H1 (cell line): ENCODE data around the gene CRYBG3. TPM values are rescaled to one million over a fixed set of nuclear protein-coding genes. Genes with fewer than 3 reads are reported as not detected.

Source experiments
- ASH2L ChIP-seq: fragments of 200-600, 300-600 bp; sonication (generic); IDR thresholded peaks from one replicate; pipeline ENCODE4 v1.7.1; 2017; ENCODE audit warnings: low read length
- BACH1 ChIP-seq: IDR thresholded peaks from 2 replicates; pipeline ENCODE4 v1.6.1; 2012; ENCODE audit warnings: low read length, improper control_type of control experiment
- BCL11A ChIP-seq, 2 experiments: IDR thresholded peaks; one replicate each; pipeline ENCODE4 v1.6.1; 2011; ENCODE audit warnings: low read depth in 2 of 2, low read length in 2 of 2, mild to moderate bottlenecking in 2 of 2
- CHD7 ChIP-seq: fragments of 300-600 bp; sonication (generic); IDR thresholded peaks from 2 replicates; pipeline ENCODE4 v1.7.1; 2012; ENCODE audit warnings: low read length, moderate library complexity, mild to moderate bottlenecking, inconsistent platforms; ENCODE audit not compliant: insufficient replicate concordance
- CTBP2 ChIP-seq: IDR thresholded peaks from 2 replicates; pipeline ENCODE4 v1.7.0; 2011; ENCODE audit warnings: borderline replicate concordance, mild to moderate bottlenecking, moderate library complexity, mixed read lengths, low read length; ENCODE audit not compliant: insufficient read depth, insufficient read length
- CTCF ChIP-seq, 3 experiments: IDR thresholded peaks; 1 replicate in 2 of 3; 2 replicates in 1 of 3; pipeline versions ENCODE4 v1.5.1 to v1.6.1; 2011; ENCODE audit warnings: low read length in 3 of 3, mild to moderate bottlenecking in 3 of 3, inconsistent platforms in 2 of 3, low read depth in 1 of 3, moderate library complexity in 1 of 3; ENCODE audit not compliant: insufficient read depth in 1 of 3; ENCODE audit errors: control extremely low read depth in 1 of 3
- EGR1 ChIP-seq: IDR thresholded peaks from 2 replicates; pipeline ENCODE4 v1.6.1; 2011; ENCODE audit warnings: low read depth, low read length, borderline replicate concordance
- GABPA ChIP-seq: IDR thresholded peaks from 2 replicates; pipeline ENCODE4 v1.6.1; 2011; ENCODE audit warnings: mild to moderate bottlenecking, low read length, moderate library complexity, borderline replicate concordance; ENCODE audit not compliant: insufficient read depth
- TEAD4 ChIP-seq: IDR thresholded peaks from 2 replicates; pipeline ENCODE4 v1.6.1; 2012; ENCODE audit warnings: low read depth, low read length, inconsistent platforms, mixed read lengths
- YY1 ChIP-seq: IDR thresholded peaks from 2 replicates; pipeline ENCODE4 v1.6.1; 2011; ENCODE audit warnings: low read depth, mild to moderate bottlenecking, low read length
- polyA plus RNA-seq, 7 experiments: library from polyadenylated mRNA; depleted of rRNA in 3 of 7; stranded (reverse) in 5 of 7; unstranded in 2 of 7; fragments of >200 nt in 5 of 7; fragments of 200-250 nt in 2 of 7; gene quantifications; 1 replicate in 5 of 7; 2 replicates in 1 of 7; 4 replicates in 1 of 7; pipeline versions ENCODE4 v1.2.1 to v1.2.3, GENCODE V29; 2011 to 2013; ENCODE audit warnings: missing spikeins in 2 of 7, mixed read lengths in 2 of 7
- total RNA-seq: library from RNA; stranded (reverse); fragmentation: NEBNext Ultra II Directional; extraction: Animal tissue kit (Norgen Biotek cat#: 25700); gene quantifications from 2 replicates; pipeline ENCODE4 v1.2.1, GENCODE V29; 2021

Gene CRYBG3
- total and polyA plus RNA-seq, 2 of the 8 experiments (the other 6 are each of a cell fraction or from before 2014, with no cell fraction given): 2.1 to 8.0 TPM

- TF ChIP-seq CHD7 (no peak), BCL11A (IDR thresholded peaks at IDR 0.05; ENCODE audit: low read depth in 2 of 2, low read length in 2 of 2) (no peak), ASH2L (no peak), YY1 (no peak), EGR1 (no peak), TEAD4 (no peak), GABPA (no peak), BACH1 (no peak), CTCF (IDR thresholded peaks at IDR 0.05; ENCODE audit: control extremely low read depth in 1 of 3, insufficient read depth in 1 of 3, low read depth in 1 of 3, low read length in 3 of 3) (no peak), CTBP2 (no peak)
Observed at GRCh38 chr3:97883736-97884135, 61.9 kb downstream of the CRYBG3 start (continued).
